Stimulated activated CD8-positive, alpha-beta memory T cell treated with anti-CD3 and anti-CD28 coated beads, Interleukin-15, amount 100 ng/mL, for 48 hours (primary cell): Measurements from ENCODE around the gene TXNRD2.

ENCODE experiments used
- DNase-seq, 2 donors: peaks; one replicate each; pipeline ENCODE4 v3.0.0-alpha.2; 2020; ENCODE audit warnings: low read depth in 2 of 2

Gene TXNRD2

GRCh38 chr22:19876941-19877625 lies 64.5 kb downstream of the TXNRD2 start:
- no peak for DNase-seq

DNA sequence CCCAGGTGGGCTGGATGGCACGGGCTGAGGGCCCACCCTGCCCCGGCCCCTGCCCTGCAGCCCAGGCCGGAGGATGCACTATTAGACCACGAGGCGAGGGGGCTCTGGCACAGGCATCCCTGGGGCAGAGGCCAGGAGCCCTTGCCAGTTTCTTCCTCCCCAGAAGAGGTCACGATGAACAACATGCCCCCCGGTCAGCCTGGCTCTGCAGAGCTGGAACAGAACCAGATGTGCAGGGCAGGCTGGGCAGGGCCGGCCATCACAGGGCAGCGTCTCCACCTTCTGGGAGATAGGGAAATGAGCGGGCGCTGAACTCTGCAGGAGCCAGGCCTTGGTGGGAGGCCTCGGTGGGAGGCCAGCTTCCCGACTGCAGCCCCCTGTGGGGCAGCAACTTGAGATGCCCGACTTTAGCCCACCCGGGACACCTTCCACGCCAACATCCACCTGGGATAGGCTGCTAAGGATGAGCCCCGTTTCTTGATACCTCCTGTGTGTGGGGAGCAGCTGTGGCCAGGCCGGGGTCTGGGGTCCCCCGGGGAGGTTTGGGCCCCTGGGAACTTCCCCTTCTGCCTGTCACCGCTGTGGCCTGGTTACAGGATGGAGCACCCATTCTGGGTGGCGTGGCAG lies 65.2 kb downstream of the TXNRD2 start:
- no peak for DNase-seq

DNA sequence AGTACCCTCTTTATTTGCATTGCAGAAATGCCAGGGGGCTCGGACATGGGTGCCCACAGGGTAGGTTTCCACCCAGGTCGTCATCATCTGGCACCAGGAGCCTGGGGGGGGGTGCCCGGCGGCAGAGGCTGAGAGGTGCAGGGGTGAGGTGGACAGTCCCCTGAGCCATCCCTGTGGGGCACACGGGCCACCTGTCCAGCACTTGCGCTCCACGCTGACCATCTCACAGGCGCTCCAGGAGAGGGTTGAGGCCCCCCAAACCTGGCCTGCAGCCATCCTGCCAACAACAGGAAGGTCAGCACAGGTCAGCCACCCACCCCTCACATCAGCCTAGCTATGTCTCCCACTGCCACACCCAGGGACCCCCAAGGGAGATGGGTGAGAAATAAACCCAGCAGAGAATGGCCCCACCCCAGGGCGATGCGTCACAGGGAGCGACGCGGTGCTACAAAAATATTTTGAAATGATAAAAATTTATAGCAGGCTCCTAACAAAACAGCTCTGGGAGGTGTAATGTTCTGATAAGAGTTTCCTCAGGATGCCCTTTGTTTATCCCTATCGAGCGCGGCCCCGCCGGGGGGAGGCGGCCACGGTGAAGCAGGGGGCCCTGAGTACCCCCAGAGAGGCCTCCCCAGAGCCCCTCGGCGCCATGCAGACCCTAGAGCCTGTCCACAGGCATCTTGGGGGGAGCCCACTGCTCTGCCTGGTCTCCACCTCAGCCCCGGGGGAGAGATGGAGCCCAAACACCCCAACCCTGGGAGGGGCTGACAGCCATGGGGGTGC lies 65.9 kb downstream of the TXNRD2 start:
- no peak for DNase-seq

DNA sequence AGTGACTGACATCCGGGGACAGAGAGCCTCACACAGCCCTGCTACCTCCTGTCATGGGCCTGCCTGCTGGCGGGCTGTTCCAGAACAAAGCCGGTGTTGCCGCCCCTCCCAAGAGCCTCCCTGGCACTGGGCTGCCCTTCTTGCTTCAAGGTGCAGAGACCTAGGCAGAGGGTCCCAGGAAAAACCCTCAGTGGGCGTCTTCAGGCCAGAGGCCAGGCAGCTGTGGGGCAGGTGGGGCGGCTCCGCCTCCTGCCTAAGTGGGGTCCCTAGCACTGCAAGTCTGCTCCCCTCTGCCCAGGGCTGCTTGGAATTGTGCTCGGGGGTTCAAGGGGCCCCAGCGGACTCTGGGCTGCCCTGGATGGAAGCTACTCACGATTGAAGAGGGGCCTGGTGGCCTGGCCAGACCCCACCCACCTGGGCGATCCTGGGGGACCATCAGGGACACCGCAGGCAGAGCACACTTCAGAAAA lies 66.5 kb downstream of the TXNRD2 start:
- DNase-seq, result no peak

- DNase-seq, result no peak
Measured at GRCh38 chr22:19874307-19875060, 67.1 kb downstream of the TXNRD2 start.

DNA sequence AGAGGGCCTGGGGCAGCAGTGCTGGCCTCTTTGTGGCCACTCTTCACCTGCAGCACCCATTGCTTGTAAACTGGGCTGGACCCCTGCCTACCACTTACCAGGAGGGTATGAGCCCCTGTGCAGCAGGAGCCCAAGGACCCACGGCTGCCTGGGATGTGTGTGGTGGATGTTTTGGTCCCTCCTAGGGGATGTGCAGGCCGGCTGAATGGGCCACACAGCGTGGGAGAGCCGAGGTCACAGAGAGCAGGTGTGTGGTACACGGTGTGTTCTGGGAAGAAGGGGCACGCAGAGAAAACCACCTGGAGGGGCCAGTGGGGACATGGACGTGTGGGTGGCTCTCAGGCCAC lies 67.7 kb downstream of the TXNRD2 start:
- DNase-seq, result no peak

DNA sequence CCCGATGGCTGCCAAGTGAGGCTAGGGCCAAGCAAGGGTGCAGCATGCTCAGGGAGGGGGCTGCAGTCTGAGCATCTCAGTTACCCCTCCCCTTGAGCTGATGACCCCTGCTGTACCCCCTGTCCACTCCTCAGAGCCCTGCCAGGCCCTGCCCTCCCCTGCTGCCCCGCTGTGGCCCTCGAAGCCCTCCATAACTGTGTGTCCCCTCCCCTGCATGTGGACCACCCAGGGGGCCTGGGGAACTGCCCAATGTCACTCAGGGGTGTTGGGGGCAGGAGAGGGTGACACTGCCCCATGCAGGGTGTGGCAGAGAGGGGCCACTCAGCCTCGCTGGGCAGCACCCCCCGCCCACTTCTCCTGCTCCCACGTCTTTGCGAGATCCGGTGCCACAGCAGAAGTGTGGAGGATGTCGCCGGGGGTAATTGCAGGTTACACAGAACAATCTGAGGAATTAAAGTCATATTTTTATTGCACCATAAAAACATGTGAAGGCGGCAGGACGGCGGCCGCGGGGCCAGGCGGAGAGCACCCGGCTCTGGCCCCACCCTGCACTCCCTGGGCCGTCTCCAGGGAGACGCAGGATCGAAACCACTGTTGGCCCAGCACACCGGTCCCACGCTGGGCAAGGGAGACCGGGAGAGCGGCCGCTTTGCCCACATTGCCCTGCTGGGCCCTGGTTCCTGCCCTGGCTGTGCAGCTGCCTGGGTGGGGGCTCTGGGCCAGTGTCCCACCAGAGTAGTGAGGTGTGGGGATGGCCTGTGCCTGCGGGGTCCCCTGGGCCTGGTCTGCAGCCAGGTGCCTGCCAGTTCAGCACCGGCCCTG lies 68.3 kb downstream of the TXNRD2 start:
- no peak for DNase-seq

GRCh38 chr22:19872779-19873137 lies 68.9 kb downstream of the TXNRD2 start:
- no peak for DNase-seq

DNA sequence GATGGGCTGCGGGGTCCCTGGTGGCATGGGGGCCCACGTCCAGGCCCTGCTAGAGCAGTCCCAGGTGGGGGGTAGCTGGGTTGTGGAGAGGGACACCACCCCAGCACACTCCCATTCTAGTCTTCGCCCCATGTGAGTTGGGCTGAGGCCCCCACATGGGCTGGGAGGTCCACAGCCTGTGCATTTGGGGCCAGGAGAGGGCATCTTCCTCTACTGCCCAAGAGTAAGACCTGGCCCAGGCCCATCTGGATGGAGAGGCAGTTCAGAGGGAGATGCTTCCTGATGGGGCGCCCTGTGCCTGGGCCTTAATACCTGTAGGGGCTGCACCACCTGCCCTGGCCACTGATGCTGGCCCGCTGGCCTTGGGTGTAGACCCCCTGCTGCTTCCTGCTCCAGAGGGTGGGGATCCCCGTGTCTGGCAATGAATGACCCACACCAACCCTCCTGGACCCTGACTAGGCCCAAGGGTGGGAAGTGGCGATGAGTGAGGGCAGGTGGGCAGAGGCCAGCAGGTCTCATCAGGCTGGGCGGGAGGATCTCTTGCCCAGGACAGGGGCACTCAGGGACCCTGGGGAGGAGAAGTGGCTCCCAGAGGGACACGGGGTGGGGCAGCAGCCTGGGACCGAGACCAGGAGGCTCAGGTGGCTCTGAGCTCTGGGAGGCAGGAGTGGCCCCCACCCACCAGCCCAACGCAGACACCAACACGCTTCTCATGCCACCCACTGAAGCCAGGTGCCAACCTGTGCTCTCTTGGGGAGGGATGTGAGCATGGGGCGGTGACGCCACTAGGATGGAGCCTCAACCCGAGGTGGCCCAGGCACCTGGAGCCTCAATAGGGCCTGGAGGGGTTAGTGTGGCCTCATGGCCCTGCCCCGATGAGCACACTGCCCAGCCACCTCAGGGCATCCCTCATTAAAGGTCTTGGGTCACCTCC lies 69.5 kb downstream of the TXNRD2 start:
- no peak for DNase-seq

GRCh38 chr22:19871023-19871844 lies 70.4 kb downstream of the TXNRD2 start:
- DNase-seq, result no peak

DNA sequence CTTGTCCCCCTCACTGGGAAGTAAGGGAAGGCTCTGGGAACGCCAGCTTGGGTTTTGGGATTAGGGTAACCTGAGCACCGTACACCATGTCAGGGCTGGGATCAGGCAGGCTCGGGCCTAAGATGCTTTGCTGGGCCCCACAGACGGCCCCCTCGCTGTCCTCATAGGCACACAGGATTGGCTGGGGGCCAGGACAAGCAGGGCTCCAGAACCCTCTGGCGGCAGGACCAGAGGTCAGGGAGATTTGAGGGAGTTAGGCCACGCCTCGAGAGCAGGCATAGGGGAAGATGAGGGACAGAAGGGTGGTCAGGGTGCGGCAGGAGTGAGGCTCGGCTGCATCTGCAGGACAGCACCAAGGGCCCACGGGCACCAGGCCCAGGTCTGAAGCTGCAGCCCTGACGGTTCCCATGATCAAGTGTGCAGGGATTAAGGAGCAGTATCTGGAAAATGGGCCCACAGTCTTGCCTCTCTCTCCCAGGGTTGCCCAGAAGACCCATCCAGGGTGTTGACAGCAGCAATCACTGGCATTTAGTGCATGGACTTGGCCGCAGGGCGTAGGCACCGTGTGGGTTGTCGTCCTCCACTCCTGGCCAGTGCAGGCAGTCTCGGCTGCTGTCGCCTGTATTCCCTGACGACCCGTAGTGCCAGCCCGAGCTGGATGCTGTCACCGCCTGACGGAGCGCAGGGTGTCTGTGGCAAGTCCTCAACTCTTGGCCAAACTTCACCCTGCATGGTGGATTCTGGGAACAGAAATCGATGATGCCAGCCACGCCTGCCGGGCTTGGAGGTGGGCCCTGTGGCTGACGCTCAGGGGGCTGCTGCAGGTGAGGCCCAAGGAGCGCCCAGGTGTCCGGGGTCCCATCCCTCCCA lies 71.2 kb downstream of the TXNRD2 start:
- no peak for DNase-seq

- no peak for DNase-seq
Measured at GRCh38 chr22:19869497-19870152, 72.0 kb downstream of the TXNRD2 start.

DNA sequence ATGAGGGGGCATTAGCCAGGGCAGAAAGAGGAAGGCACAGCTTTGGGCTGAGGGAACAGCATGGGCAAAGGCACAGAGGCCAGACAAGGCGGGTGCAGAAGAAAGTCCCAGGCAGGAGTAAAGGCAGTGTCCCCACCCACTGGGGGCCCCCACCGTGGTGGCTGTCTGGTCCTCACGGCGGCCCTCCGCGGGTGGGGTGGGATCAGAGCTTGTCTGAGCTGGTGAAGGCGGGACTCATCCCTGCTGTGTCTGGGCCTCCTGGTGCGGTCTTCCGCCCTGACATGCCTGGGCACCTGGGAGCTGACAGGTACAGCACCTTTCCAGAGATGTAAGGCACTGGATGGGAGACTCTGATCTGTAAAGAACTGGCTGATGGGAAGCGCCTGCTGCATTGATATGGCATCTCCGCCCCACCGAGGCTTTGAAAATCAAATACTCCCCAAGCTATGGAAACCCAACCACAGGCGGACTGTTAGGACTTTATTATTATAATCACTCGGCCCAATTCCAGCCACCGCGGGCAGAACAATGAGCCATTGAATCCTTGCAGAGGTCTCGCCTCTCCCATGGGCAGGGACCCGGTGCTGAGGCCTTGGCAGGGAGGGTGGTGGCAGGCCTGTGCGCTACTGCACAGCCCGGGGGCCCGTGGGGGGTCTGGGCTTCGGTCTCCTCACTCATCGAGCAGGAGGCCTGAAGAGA lies 72.7 kb downstream of the TXNRD2 start:
- no peak for DNase-seq

- DNase-seq, result no peak
Measured at GRCh38 chr22:19868333-19868732, 73.3 kb downstream of the TXNRD2 start.

DNA sequence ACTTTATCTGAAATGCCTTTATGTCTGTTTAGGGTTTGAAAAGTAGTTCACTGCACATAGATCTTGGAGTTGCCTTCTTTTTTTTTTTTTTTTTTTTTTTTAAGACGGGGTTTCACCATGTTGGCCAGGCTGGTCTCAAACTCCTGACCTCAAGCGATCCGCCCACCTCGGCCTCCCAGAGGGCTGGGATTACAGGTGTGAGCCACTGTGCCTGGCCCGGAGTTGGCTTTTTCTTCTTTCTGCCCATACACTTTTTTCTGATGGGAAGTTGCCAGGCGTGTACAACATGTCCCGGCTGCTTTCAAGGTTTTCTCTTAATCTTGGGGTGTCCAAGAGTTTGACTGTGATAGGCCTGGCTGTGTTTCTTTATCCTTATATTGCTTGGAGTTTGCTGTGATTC lies 74.0 kb downstream of the TXNRD2 start:
- DNase-seq, result no peak

DNA sequence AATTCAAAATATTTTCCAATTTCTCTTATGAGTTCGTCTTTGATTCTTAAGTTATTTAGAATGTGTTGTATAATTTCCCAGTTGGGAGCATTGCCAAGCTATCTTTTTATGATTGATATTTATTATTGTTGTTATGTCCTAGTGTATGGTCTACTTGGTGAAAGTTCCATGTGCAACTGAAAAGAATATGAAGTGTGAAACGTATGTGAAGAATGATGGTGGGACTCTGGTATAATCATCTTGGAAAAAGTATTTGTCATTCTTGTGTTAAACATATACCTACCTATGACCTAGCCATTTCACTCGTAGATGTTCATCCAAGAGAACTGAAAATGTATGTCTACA lies 75.0 kb downstream of the TXNRD2 start:
- DNase-seq, result no peak

DNA sequence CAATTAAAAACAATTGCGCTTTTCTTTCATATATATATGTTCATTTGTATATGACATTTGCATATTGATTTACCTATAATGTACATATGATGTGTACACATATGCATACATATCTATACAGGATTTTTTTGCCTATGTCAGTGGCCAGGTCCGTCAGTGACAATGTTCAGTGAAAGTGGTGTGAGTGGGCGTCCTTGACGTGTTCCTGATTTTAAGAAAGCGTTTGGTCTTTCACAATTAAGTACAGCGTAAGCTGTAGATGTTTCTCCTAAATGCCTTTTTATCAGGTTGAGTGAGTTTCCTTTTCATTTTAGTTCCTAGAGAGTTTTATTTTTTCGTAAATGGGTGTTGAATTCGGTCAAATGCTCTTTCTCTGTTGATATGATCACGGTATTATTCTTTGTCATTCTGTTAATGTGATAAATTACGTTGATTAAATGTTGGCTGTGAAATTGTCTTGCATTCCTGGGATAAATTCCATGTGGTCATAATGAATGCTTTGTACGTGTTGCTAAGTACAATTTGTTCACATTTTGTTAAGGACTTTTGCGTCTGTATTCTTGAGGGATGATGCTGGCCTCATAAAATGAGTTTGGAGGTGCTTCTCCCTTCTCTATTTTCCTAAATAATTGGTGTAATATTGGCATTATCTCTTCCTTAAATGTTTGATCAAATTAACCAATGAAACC lies 76.3 kb downstream of the TXNRD2 start:
- DNase-seq, result no peak
